H1 (cell line): Measurements from ENCODE around the gene LLGL1. TPM values are rescaled to one million over a fixed set of nuclear protein-coding genes. Genes with fewer than 3 reads are reported as not detected.

Source experiments
- CTCF ChIA-PET: fragments of 300-600 bp; sonication (Branson Sonifier 250); formaldehyde crosslinking; loops from one replicate; lab custom pipeline; 2021; ENCODE audit not compliant: partially characterized antibody; lab: Charles Lee
- POLR2A ChIA-PET: fragments of 300-600 bp; sonication (Branson Sonifier 250); formaldehyde crosslinking; loops from one replicate; lab custom pipeline; 2021; ENCODE audit warnings: inconsistent platforms; ENCODE audit not compliant: partially characterized antibody; lab: Charles Lee
- DNase-seq, 2 experiments: peaks; one replicate each; pipeline versions ENCODE4 v3.0.0 to v3.0.0-alpha.2; 2010 to 2022; ENCODE audit warnings: low spot score in 2 of 2, low read depth in 1 of 2, mixed read lengths in 1 of 2
- FAIRE-seq: peaks from 2 replicates; lab custom pipeline; 2011; peaks lifted over from hg19 to GRCh38; lab: Jason Lieb, UNC
- H2AFZ ChIP-seq: 2 replicates; pipeline ENCODE4 v1.8.1; 2012; ENCODE audit warnings: low read length, inconsistent platforms
- H2AK5ac ChIP-seq: 2 replicates; pipeline ENCODE4 v1.6.1; 2013; ENCODE audit warnings: low read depth, low read length
- H2BK120ac ChIP-seq: replicated peaks from 2 replicates; pipeline ENCODE3; 2013; ENCODE audit warnings: low read depth, low read length, inconsistent platforms
- H2BK12ac ChIP-seq: 2 replicates; pipeline ENCODE4 v1.6.1; 2013; ENCODE audit warnings: low read depth, low read length
- H2BK15ac ChIP-seq: 2 replicates; pipeline ENCODE4 v1.6.1; 2013; ENCODE audit warnings: low read length
- H2BK20ac ChIP-seq: 2 replicates; pipeline ENCODE4 v1.6.1; 2013; ENCODE audit warnings: low read length
- H2BK5ac ChIP-seq: 2 replicates; pipeline ENCODE4 v1.6.1; 2013; ENCODE audit warnings: low read depth, low read length
- H3K14ac ChIP-seq: 2 replicates; pipeline ENCODE4 v1.6.1; 2013; ENCODE audit warnings: inconsistent platforms; ENCODE audit not compliant: insufficient read length
- H3K18ac ChIP-seq: 2 replicates; pipeline ENCODE4 v1.6.1; 2013; ENCODE audit warnings: low read length; ENCODE audit errors: extremely low read depth
- H3K23ac ChIP-seq: 2 replicates; pipeline ENCODE4 v1.6.1; 2013; ENCODE audit warnings: inconsistent platforms; ENCODE audit not compliant: insufficient read length
- H3K23me2 ChIP-seq: 2 replicates; pipeline ENCODE4 v1.6.1; 2013; ENCODE audit warnings: low read depth, low read length
- H3K27ac ChIP-seq: 2 replicates; pipeline ENCODE4 v1.6.1; 2011; ENCODE audit warnings: low read depth, low read length, inconsistent platforms
- H3K27me3 ChIP-seq, 4 experiments: replicated peaks in 1 of 4; 1 replicate in 1 of 4; 2 replicates in 3 of 4; pipeline versions ENCODE4 v1.6.1 to v1.8.1; 2011 to 2013; ENCODE audit warnings: low read length in 3 of 4, mild to moderate bottlenecking in 3 of 4, inconsistent platforms in 2 of 4, mixed read lengths in 2 of 4, moderate library complexity in 1 of 4; ENCODE audit not compliant: control insufficient read depth in 3 of 4, insufficient read depth in 3 of 4; ENCODE audit errors: extremely low read depth in 1 of 4
- H3K36me3 ChIP-seq, 4 experiments: 2 replicates each; pipeline versions ENCODE4 v1.6.1 to v1.8.1; 2011 to 2013; ENCODE audit warnings: mild to moderate bottlenecking in 4 of 4, low read length in 3 of 4, moderate library complexity in 2 of 4, control low read depth in 1 of 4, inconsistent platforms in 1 of 4; ENCODE audit not compliant: insufficient read depth in 4 of 4, control insufficient read depth in 2 of 4
- H3K4ac ChIP-seq: replicated peaks from 2 replicates; pipeline ENCODE3; 2013; ENCODE audit warnings: low read length, low read depth, mixed read lengths, inconsistent platforms; ENCODE audit not compliant: insufficient read length
- H3K4me1 ChIP-seq, 4 experiments: replicated peaks in 1 of 4; 1 replicate in 1 of 4; 2 replicates in 3 of 4; pipeline versions ENCODE4 v1.6.1 to v1.8.1; 2011 to 2013; ENCODE audit warnings: low read length in 3 of 4, inconsistent platforms in 2 of 4, mixed read lengths in 1 of 4; ENCODE audit not compliant: insufficient read depth in 4 of 4, control insufficient read depth in 3 of 4
- H3K4me2 ChIP-seq, 2 experiments: 2 replicates each; pipeline versions ENCODE4 v1.6.1 to v1.8.1; 2011 to 2013; ENCODE audit warnings: low read depth in 2 of 2, low read length in 2 of 2, control low read depth in 1 of 2, inconsistent platforms in 1 of 2, mild to moderate bottlenecking in 1 of 2; ENCODE audit not compliant: insufficient read depth in 1 of 2
- H3K4me3 ChIP-seq, 4 experiments: fragments of 200-600, 300-600 bp in 1 of 4; sonication (generic), shearing (Covaris generic), sonication (Bioruptor Twin) in 1 of 4; 2 replicates each; pipeline versions ENCODE4 v1.5.1 to v1.8.1; 2011 to 2016; ENCODE audit warnings: low read length in 4 of 4, low read depth in 3 of 4, control low read depth in 2 of 4, inconsistent platforms in 2 of 4, mild to moderate bottlenecking in 2 of 4, mixed read lengths in 1 of 4, moderate library complexity in 1 of 4; ENCODE audit not compliant: insufficient read depth in 2 of 4; ENCODE audit errors: extremely low read depth in 1 of 4
- H3K56ac ChIP-seq: replicated peaks from 2 replicates; pipeline ENCODE3; 2013; ENCODE audit warnings: low read depth, mild to moderate bottlenecking, mixed read lengths, low read length, inconsistent platforms; ENCODE audit not compliant: insufficient read length
- H3K79me1 ChIP-seq: 2 replicates; pipeline ENCODE4 v1.6.1; 2013; ENCODE audit warnings: low read depth, low read length, control low read depth
- H3K79me2 ChIP-seq, 2 experiments: 2 replicates each; pipeline versions ENCODE4 v1.6.1 to v1.8.1; 2012 to 2013; ENCODE audit warnings: low read length in 2 of 2, mild to moderate bottlenecking in 2 of 2, inconsistent platforms in 1 of 2; ENCODE audit not compliant: insufficient read depth in 2 of 2, control insufficient read depth in 1 of 2
- H3K9ac ChIP-seq, 4 experiments: replicated peaks in 1 of 4; 1 replicate in 1 of 4; 2 replicates in 3 of 4; pipeline versions ENCODE4 v1.6.1 to v1.8.1; 2011 to 2013; ENCODE audit warnings: low read depth in 3 of 4, low read length in 3 of 4, control low read depth in 2 of 4, mild to moderate bottlenecking in 2 of 4, moderate library complexity in 2 of 4, inconsistent platforms in 1 of 4; ENCODE audit errors: extremely low read depth in 1 of 4
- H3K9me3 ChIP-seq, 2 experiments: 2 replicates each; pipeline versions ENCODE4 v1.6.1 to v1.8.1; 2012 to 2013; ENCODE audit warnings: mild to moderate bottlenecking in 2 of 2, moderate library complexity in 2 of 2, control low read depth in 1 of 2, inconsistent platforms in 1 of 2, low read depth in 1 of 2, low read length in 1 of 2, mixed read lengths in 1 of 2; ENCODE audit not compliant: insufficient read depth in 2 of 2
- H4K20me1 ChIP-seq, 2 experiments: replicated peaks in 1 of 2; 2 replicates each; pipeline versions ENCODE3 to v1.8.1; 2011 to 2013; ENCODE audit warnings: inconsistent platforms in 2 of 2, low read length in 2 of 2, mild to moderate bottlenecking in 1 of 2; ENCODE audit not compliant: insufficient read depth in 2 of 2, control insufficient read depth in 1 of 2
- H4K5ac ChIP-seq: 2 replicates; pipeline ENCODE4 v1.6.1; 2013; ENCODE audit warnings: low read length, low read depth, mixed read lengths, inconsistent platforms; ENCODE audit not compliant: insufficient read length
- H4K8ac ChIP-seq: 2 replicates; pipeline ENCODE4 v1.8.0; 2013; ENCODE audit warnings: mild to moderate bottlenecking, moderate library complexity, low read length, inconsistent platforms; ENCODE audit not compliant: insufficient read depth; ENCODE audit errors: extremely low read depth
- H4K91ac ChIP-seq: replicated peaks from 2 replicates; pipeline ENCODE3; 2013; ENCODE audit warnings: low read length, mixed read lengths, inconsistent platforms; ENCODE audit not compliant: insufficient read length
- BRCA1 ChIP-seq: IDR thresholded peaks from 2 replicates; pipeline ENCODE4 v1.6.1; 2012; ENCODE audit warnings: low read depth, low read length, improper control_type of control experiment
- CBX5 ChIP-seq: fragments of 300-800, 300-1000 bp; sonication (generic); IDR thresholded peaks from 2 replicates; pipeline ENCODE4 v1.7.1; 2016; ENCODE audit warnings: antibody characterized with exemption, low read length, low read depth
- CEBPB ChIP-seq: IDR thresholded peaks from 2 replicates; pipeline ENCODE4 v1.6.1; 2012; ENCODE audit warnings: low read depth, low read length
- EGR1 ChIP-seq: IDR thresholded peaks from 2 replicates; pipeline ENCODE4 v1.6.1; 2011; ENCODE audit warnings: low read depth, low read length, borderline replicate concordance
- HDAC6 ChIP-seq: IDR thresholded peaks from one replicate; pipeline ENCODE4 v1.7.1; 2012; ENCODE audit warnings: low read depth, mild to moderate bottlenecking, inconsistent platforms, low read length, moderate library complexity
- RNF2 ChIP-seq: fragments of 200-900, 300-1000 bp; sonication (generic); IDR thresholded peaks from 2 replicates; pipeline ENCODE4 v1.7.1; 2016; ENCODE audit warnings: borderline replicate concordance, low read depth, mild to moderate bottlenecking, antibody characterized with exemption, low read length; ENCODE audit not compliant: poor library complexity, severe bottlenecking; ENCODE audit errors: missing control alignments
- SRF ChIP-seq: IDR thresholded peaks from 2 replicates; pipeline ENCODE4 v1.6.1; 2011; ENCODE audit warnings: mild to moderate bottlenecking, low read depth, low read length, moderate library complexity
- ZNF274 ChIP-seq: IDR thresholded peaks from 2 replicates; pipeline ENCODE4 v1.7.0; 2012; ENCODE audit warnings: low read length, borderline replicate concordance; ENCODE audit errors: extremely low read depth
- WGBS, 2 experiments: shearing (Covaris generic) in 1 of 2; methylation state at CpG; one replicate each; pipeline versions ENCODE4 v1.1.6 to v1.1.7; 2013 to 2015; ENCODE audit warnings: low lambda C conversion rate in 2 of 2, mixed read lengths in 2 of 2, inconsistent platforms in 1 of 2, low coverage in 1 of 2, missing lambda C conversion rate in 1 of 2; ENCODE audit not compliant: insufficient replicate concordance in 2 of 2, insufficient coverage in 1 of 2, insufficient read length in 1 of 2; ENCODE audit errors: extremely low coverage in 1 of 2, missing lambda C conversion rate in 1 of 2; 5-methylcytosine and 5-hydroxymethylcytosine counted together
- polyA plus RNA-seq, 7 experiments: library from polyadenylated mRNA; depleted of rRNA in 3 of 7; stranded (reverse) in 5 of 7; unstranded in 2 of 7; fragments of >200 nt in 5 of 7; fragments of 200-250 nt in 2 of 7; gene quantifications; 1 replicate in 5 of 7; 2 replicates in 1 of 7; 4 replicates in 1 of 7; pipeline versions ENCODE4 v1.2.1 to v1.2.3, GENCODE V29; 2011 to 2013; ENCODE audit warnings: missing spikeins in 2 of 7, mixed read lengths in 2 of 7
- total RNA-seq: library from RNA; stranded (reverse); fragmentation: NEBNext Ultra II Directional; extraction: Animal tissue kit (Norgen Biotek cat#: 25700); gene quantifications from 2 replicates; pipeline ENCODE4 v1.2.1, GENCODE V29; 2021

The LLGL1 gene
- total and polyA plus RNA-seq, 2 of the 8 experiments (the other 6 are each of a cell fraction or from before 2014, with no cell fraction given) = 71.3 to 107 TPM

- Histone ChIP-seq H4K91ac (peak overlapping the region; percentile 51), H3K27ac (peak overlapping the region; percentile 79; the same call in 1 of the 2 replicates), H3K4ac (no peak overlapping the region), H3K79me1 (peaks cover 18% of the 10 kb centered on the region), H3K79me2 (peaks cover 0 to 24% of the 10 kb centered on the region in 2 experiments; a peak in 1 of 4 replicates), H2BK20ac (no peak overlapping the region), H2BK120ac (no peak overlapping the region), H2AK5ac (peak overlapping the region; percentile 94; the same call in 1 of the 2 replicates), H2BK5ac (peak overlapping the region; percentile 87), H3K4me2 (peak overlapping the region; percentile 84 to 96), H4K20me1 (peaks cover 3 to 10% of the 10 kb centered on the region in 2 experiments), H3K4me1 (peaks cover 4 to 37% (median 20%) of the 10 kb centered on the region in 4 experiments), H3K23me2 (peaks cover 14% of the 10 kb centered on the region), H3K9me3 (no peaks in the 10 kb centered on the region), H3K9ac (peak overlapping the region in 3 of 4 experiments; percentile 62 to 70 (median 65); a peak in 6 of 7 replicates), H2AFZ (no peak overlapping the region), H3K14ac (no peak overlapping the region), H3K4me3 (peak overlapping the region; percentile 59 to 94 (median 92)), H4K8ac (0 out of 2 replicates have a peak overlapping the region, but pooled peaks have one; percentile 62), H3K18ac (no peak overlapping the region), H3K27me3 (no peaks in the 10 kb centered on the region), H3K56ac (peak overlapping the region; percentile 5), H4K5ac (no peak overlapping the region), H2BK12ac (peak overlapping the region; percentile 92; the same call in 1 of the 2 replicates), H3K23ac (no peak overlapping the region), H3K36me3 (peaks cover 20 to 33% (median 28%) of the 10 kb centered on the region in 4 experiments), H2BK15ac (peak overlapping the region; percentile 61; the same call in 1 of the 2 replicates)
- ChIA-PET CTCF (interaction anchor here (0.7 to 2.7 kb wide), 3 partner anchors 10 to 63 kb away, joined by 3 to 18 read pairs (median 6); no protein-coding TSS in a partner anchor), POLR2A (interaction anchor here (0.9 to 11.5 kb wide), 10 partner anchors 12 to 57 kb away, joined by 3 to 171 read pairs (median 4); partner anchors contain the start of genes LLGL1 and TOP3A)
- DNase-seq (no peak), FAIRE-seq (no peak)
- WGBS, 2 experiments = 14% methylated on average over 17 of the region's 18 CpGs; no CpG with 5 or more reads in 1 of the 2 experiments
- TF ChIP-seq HDAC6 = no peak
- no peak for TF ChIP-seq RNF2
- no peak for TF ChIP-seq BRCA1
- no peak for TF ChIP-seq EGR1
- TF ChIP-seq CEBPB = no peak
- no peak for TF ChIP-seq ZNF274
- TF ChIP-seq CBX5 = no peak
- TF ChIP-seq SRF = no peak
Measured at GRCh38 chr17:18257268-18257981, 32.0 kb downstream of the LLGL1 start.
